ENCODE measurements around the gene DLL1. TPM values are rescaled to one million over a fixed set of nuclear protein-coding genes. Genes with fewer than 3 reads are reported as not detected.

The DLL1 gene
- total RNA-seq, 4 donors from 2014 or later: 16.3 to 89.1 (median 32.3) TPM

- Histone ChIP-seq H3K27ac (peak overlapping the region; percentile 2 to 70 (median 34)), H3K4me3 (no peak overlapping the region), H3K27me3 (no peaks in the 10 kb centered on the region), H3K36me3 (no peaks in the 10 kb centered on the region), H3K4me1 (peaks cover 0 to 7% (median 3%) of the 10 kb centered on the region in 4 donors), H3K9me3 (no peaks in the 10 kb centered on the region)
- peak in 2 of 3 donors; percentile 45 to 71 for DNase-seq
- TF ChIP-seq POLR2A (IDR thresholded peaks at IDR 0.05) (no peak), CTCF (IDR thresholded peaks at IDR 0.05) (no peak)
Observed at GRCh38 chr6:170276369-170277057, 14.4 kb downstream of the DLL1 start.

GRCh38 chr6:170274713-170275560 lies 15.9 kb downstream of the DLL1 start:
- peak in 1 of 3 donors; percentile 22 for DNase-seq
- no peaks in the 10 kb centered on the region for H3K9me3 ChIP-seq
- H3K4me1 ChIP-seq: peaks cover 0 to 7% (median 3%) of the 10 kb centered on the region in 4 donors
- TF ChIP-seq POLR2A (IDR thresholded peaks at IDR 0.05): no peak
- TF ChIP-seq CTCF (IDR thresholded peaks at IDR 0.05): no peak
- H3K27ac ChIP-seq: no peak overlapping the region
- H3K27me3 ChIP-seq: no peaks in the 10 kb centered on the region
- H3K36me3 ChIP-seq: no peaks in the 10 kb centered on the region
- no peak overlapping the region for H3K4me3 ChIP-seq

- Histone ChIP-seq H3K27me3 (no peaks in the 10 kb centered on the region), H3K9me3 (no peaks in the 10 kb centered on the region), H3K4me1 (peaks cover 0 to 7% (median 3%) of the 10 kb centered on the region in 4 donors), H3K4me3 (no peak overlapping the region), H3K36me3 (no peaks in the 10 kb centered on the region), H3K27ac (no peak overlapping the region)
- TF ChIP-seq POLR2A (IDR thresholded peaks at IDR 0.05) (no peak), CTCF (IDR thresholded peaks at IDR 0.05) (no peak)
- DNase-seq: no peak
Observed at GRCh38 chr6:170273681-170274080, 17.2 kb downstream of the DLL1 start.

GRCh38 chr6:170273191-170273590 lies 17.7 kb downstream of the DLL1 start:
- H3K4me1 ChIP-seq: peaks cover 0 to 7% (median 3%) of the 10 kb centered on the region in 4 donors
- H3K36me3 ChIP-seq: no peaks in the 10 kb centered on the region
- TF ChIP-seq CTCF (IDR thresholded peaks at IDR 0.05) (no peak), POLR2A (IDR thresholded peaks at IDR 0.05) (no peak)
- no peaks in the 10 kb centered on the region for H3K27me3 ChIP-seq
- H3K4me3 ChIP-seq: no peak overlapping the region
- H3K27ac ChIP-seq: no peak overlapping the region
- no peaks in the 10 kb centered on the region for H3K9me3 ChIP-seq
- DNase-seq: no peak

GRCh38 chr6:170272341-170273065 lies 18.4 kb downstream of the DLL1 start:
- no peak for DNase-seq
- H3K4me3 ChIP-seq: peak overlapping the region in 2 of 4 donors; percentile 25 to 35
- TF ChIP-seq CTCF (IDR thresholded peaks at IDR 0.05): no peak
- TF ChIP-seq POLR2A (IDR thresholded peaks at IDR 0.05): no peak
- H3K4me1 ChIP-seq: peaks cover 0 to 7% (median 3%) of the 10 kb centered on the region in 4 donors
- H3K27me3 ChIP-seq: no peaks in the 10 kb centered on the region
- no peaks in the 10 kb centered on the region for H3K9me3 ChIP-seq
- peak overlapping the region in 1 of 4 donors; percentile 60 for H3K27ac ChIP-seq
- H3K36me3 ChIP-seq: no peaks in the 10 kb centered on the region
